Suppressor macrophage (primary cell): ENCODE measurements around the gene PITPNM1.
A peak's percentile ranks its signal among the peaks of the same experiment; 100 is the strongest.
"Not testable (repeated sequence)": the region's sequence is repeated elsewhere in the genome, so short reads cannot be mapped to it uniquely, and the experiment has no call there.

Source experiments
- DNase-seq, 4 experiments: peaks; one replicate each; pipeline ENCODE4 v3.0.0-alpha.2; 2020 to 2022
- total RNA-seq, 17 experiments: gene quantifications; one replicate each; lab custom pipeline; 2026; ENCODE audit warnings: mixed read lengths in 6 of 17, inconsistent platforms in 3 of 17; lab: John Stamatoyannopoulos, UW

PITPNM1 gene
- 28.8 to 90.2 (median 43.3) reads per million in 17 experiments for total RNA-seq

DNA sequence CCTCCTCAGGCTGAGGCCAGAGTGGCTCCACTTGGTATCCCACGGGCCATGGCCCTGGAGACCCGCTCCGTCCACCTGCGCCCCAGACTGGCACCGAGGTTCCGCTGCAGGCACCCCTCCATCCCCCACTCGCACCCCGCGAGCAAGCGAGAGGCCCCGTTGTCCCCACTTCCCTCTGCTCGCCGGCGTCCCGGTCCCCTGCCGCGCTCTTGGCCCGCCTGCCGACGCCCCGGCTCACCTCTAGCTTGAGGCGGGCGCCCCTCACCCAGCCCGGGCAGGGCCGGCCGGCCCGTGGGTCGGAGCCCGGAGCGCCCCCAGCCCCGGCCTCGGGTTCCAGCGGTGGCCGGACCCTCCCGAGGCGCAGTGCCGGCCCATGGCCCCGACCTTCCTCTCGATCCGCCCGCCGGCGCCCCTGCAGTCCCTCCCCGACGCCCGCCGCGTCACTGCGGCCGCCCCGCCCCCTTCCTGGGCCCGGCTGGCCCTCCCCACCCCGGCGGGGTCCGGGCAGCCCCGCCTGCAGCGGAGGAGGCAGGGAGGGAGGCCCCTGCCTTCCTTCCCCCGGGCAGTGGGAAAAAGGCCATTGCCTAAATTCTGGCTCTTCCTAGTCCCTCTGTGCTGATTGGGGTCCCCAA lies at the start of gene PITPNM1:
Gene PITPNM1 (minus strand): TSS at position 414 of the 632 bp plus-strand sequence. CDS start 1,183 bp downstream, outside the sequence.
- peak; percentile 82 to 94 (median 88) for DNase-seq

DNA sequence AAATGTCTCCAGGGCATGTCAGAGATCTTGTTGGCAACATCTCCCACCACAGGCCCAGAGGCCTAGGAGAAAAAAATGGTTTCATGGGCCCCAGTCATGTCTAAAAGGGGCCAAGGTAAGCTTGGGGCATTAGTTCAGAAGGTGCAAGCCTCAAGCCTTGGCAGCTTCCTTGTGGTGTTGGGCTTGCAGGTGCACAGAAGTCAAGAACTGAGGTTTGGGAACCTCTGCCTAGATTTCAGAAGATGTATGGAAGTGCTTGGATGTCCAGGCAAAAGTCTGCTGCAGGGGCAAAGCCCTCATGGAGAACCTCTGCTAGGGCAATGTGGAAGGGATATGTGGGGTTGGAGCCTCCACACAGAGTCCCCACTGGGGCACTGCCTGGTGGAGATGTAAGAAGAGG lies 46.5 kb upstream of the PITPNM1 start:
- DNase-seq = not testable (repeated sequence)

GRCh38 chr11:67551127-67551526 lies 46.0 kb upstream of the PITPNM1 start:
- DNase-seq = no peak

DNA sequence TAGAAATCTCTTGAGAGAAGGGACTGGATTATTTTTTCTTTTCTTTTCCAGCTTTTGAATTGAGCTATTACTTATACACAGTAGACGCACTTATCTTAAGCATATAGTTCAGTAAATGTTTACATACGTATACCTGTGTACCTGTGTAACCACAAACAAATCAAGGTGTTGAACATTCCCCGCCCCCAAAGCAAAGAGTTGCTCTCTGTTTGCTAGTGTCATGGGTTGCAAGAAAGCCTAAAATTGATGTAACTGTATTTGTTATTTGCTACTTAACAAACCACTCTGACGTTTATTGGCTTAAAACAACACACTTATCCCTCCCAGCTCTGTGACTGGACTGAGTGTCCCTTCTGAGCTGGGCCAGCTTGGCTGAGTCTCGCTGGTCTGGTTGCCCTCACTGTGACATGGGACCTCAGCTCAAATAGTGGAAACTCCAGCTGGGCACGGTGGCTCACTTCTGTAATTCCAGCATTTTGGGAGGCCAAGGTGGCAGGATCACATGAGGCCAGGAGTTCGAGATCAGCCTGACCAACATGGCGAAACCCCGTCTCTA lies 43.5 kb upstream of the PITPNM1 start:
- no peak for DNase-seq

- DNase-seq = not testable (repeated sequence)
Observed at GRCh38 chr11:67548112-67548511, 42.9 kb upstream of the PITPNM1 start.

- DNase-seq = no peak
Observed at GRCh38 chr11:67545280-67545679, 40.1 kb upstream of the PITPNM1 start.

DNA sequence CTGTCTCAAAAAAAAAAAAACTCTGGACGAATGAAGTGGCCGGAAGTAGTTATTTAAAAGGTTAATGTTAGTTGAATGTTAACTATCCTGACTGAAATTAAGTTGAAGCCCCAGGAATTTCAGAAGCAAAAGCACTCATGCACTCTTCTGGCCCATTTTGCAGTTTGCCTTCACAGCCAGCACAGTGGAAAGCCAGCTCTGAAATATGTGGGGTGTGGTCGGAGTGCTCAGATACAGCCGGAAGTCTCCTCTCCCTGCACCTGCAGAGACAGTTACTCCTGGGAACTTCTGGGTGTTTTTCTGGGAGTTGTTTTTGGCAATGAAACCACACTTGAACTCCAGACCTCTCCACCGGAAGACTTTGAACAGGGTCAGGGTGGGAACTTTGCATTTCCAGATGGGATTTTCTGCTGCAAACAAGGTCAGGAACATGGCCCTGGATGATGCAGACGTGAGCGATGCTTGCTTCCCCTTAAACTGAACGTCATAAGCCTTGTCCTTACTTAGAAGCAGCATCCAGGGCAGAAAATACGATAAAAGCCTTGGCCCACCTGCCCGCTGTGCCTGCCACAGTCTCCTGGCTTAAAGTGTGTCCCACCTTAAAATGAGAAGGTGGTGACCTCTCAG lies 39.6 kb upstream of the PITPNM1 start:
- DNase-seq = no peak

DNA sequence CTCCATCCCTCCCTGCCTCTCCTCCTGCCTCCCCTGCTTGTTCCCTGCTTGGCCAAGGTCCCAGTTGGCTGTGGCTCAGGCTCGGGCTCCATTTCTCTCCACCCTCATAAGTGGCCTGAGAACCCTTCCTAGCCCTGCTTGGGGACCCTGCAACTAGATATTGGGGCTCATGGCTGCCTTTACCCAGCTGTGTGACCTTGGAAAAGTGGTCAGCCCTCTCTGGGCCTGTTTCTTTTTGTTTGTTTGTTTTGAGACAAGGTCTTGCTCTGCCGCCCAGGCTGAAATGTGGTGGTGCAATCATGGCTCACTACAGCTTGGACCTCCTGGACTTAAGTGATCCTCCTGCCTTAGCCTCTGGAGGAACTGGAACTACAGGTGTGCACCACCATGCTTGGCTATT lies 38.4 kb upstream of the PITPNM1 start:
- no peak for DNase-seq

DNA sequence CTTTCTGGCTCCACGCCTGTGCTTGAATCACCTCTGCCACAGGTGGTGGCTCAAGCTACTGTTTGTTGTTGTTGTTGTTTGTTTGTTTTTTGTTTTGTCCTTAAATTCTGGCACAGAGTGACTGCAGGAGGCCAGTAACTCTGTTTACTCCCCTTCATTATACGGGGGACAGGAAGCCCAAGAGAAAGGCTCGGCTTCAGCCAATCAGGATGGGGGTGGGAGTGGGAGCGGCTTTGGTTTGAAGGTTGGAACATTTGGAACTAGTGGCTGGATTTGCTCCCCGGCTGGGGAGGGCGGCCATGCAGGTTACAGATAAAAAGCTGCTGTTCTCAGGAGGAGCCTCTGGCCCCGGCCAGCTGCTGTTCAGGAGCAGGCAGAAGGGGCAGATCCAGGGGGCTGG lies 37.8 kb upstream of the PITPNM1 start:
- DNase-seq = no peak

DNA sequence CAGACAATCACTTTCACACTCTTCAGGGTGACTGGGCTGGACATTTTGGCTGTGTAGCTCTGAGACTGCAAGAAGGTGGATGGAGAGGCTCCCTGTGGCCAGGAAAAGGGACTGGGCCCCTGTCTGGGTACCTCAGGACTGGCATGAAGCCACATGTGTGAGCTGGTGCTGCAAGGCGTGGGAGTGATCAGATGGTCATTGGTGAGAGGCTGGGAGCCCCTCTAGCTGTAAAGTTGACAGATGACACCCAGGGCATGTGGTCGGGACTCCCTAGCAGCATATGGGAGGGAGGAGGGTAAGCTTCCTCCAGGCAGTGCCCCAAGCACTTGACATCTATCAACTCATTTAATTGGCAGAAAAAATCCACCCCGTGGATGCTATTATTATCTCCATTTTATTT lies 37.0 kb upstream of the PITPNM1 start:
- DNase-seq = no peak

DNA sequence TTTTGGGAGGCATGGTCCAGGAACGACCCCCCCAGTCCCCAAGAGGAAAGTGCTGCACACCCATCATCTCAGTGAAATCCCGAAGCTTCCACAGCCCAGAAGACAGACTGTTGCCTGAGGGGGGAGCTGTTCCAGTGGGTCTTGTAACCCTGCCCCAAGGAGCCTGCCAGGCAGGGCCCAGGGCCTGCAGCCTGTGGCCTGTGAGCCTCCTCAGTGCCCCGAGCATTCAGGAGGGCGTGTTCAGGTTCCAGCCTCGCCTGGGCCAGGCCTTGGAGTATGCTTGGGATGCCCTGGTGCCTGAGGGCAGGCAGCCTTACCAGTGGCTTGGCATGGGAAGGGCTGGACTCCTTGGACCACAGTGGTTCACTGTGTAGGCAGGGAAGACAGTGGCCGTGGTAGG lies 36.0 kb upstream of the PITPNM1 start:
- no peak for DNase-seq

DNA sequence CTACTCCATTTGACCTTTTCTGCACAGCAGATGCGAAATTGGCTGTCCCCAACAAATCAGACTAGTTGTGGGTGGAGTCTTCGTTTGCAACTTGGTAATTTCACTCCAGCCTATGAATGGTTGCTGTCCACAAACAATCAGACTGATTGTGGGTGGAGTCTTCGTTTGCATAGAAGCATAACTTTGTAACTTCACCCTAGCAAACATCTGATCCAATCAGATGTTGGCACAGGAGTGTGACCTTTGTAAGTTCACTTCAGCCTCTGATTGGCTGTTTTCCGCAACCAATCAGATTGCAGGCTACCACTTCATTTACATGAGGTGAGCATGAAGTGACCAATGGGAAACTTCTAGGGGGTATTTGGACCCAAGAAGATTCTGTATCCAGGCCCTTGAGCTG lies 34.4 kb upstream of the PITPNM1 start:
- DNase-seq = no peak

GRCh38 chr11:67538823-67539505 lies 33.8 kb upstream of the PITPNM1 start:
- no peak for DNase-seq

GRCh38 chr11:67538306-67538705 lies 33.1 kb upstream of the PITPNM1 start:
- no peak for DNase-seq

GRCh38 chr11:67535561-67535960 lies 30.4 kb upstream of the PITPNM1 start:
- DNase-seq = no peak

DNA sequence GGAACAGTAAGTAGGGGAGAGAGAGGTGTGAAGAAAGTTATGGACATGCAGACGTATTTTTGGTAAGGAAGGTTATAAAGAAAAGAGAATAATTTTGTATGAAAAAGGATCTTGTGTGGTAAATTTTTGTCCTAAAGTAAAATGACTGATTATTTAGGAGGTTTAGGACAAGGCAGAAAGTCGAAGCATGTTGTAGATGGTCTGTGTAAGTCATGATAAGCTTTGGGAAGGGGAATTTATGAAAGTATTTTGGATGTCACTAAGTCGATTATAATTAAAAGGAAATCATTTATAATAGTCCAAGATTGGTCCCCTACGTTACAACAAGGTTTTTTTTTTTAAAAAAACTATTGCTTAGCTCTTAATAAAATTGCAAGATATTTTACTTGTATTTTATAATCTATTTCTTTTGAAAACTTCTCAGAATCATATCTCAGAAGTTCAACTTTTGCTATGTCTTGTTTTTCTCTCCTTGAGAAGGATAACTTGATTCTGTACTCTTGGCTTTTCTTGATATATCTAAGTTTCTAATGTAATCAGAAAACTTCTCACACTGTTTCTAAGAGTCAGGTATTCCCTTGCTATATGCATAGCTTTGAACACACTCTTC lies 29.0 kb upstream of the PITPNM1 start:
- DNase-seq = no peak

DNA sequence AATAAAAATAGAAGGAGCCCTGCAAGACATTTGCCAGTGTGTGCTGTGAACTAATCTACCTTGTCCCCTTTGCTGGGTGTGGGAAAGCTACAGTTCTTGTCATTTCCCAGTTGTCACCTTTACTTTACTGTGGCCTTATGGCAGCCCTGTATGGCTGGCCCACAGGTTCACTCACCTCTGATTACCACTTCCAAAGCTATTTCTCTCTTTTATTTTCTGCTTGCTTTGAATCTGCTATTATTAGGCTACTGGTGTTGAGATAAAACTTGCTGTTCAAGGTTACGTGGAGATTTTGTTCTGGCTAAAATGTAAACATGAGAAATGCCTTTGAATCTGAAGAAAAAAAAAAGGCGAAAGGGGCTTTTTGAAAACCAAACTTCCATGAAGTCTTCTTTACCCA lies 27.7 kb upstream of the PITPNM1 start:
- DNase-seq = no peak

- DNase-seq = no peak
Observed at GRCh38 chr11:67530282-67530592, 25.1 kb upstream of the PITPNM1 start.

DNA sequence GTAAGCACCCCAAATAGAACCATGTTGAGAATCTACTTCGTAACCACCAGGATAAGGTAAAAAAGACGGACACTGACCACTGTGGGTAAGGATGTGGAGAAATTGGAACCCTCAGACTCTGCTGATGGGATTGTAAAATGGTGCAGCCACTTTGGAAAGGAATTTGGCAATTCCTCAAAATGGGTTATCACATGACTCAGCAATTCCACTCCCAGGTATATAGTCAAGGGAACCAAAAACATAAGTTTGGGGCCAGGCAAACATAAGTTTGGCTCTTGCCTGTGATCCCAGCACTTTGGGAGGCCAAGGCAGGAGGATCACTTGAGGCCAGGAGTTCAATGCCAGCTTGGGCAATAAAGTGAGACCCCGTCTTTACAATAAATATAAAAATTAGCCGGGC lies 23.2 kb upstream of the PITPNM1 start:
- no peak for DNase-seq

GRCh38 chr11:67525275-67525976 lies 20.3 kb upstream of the PITPNM1 start:
- DNase-seq = no peak

- no peak for DNase-seq
Observed at GRCh38 chr11:67524480-67524808, 19.3 kb upstream of the PITPNM1 start.

- DNase-seq = no peak
Observed at GRCh38 chr11:67523556-67524479, 18.7 kb upstream of the PITPNM1 start.
